GM21786 (cell line): ENCODE data around the gene GRWD1.
"Not testable (repeated sequence)": the region's sequence is repeated elsewhere in the genome, so short reads cannot be mapped to it uniquely, and the experiment has no call there.

Source experiments
- ATAC-seq: cut with Tn5 transposase; IDR thresholded peaks from one replicate; pipeline ENCODE4 v1.9.1; 2021; ENCODE audit not compliant: unreplicated experiment

The GRWD1 gene

DNA sequence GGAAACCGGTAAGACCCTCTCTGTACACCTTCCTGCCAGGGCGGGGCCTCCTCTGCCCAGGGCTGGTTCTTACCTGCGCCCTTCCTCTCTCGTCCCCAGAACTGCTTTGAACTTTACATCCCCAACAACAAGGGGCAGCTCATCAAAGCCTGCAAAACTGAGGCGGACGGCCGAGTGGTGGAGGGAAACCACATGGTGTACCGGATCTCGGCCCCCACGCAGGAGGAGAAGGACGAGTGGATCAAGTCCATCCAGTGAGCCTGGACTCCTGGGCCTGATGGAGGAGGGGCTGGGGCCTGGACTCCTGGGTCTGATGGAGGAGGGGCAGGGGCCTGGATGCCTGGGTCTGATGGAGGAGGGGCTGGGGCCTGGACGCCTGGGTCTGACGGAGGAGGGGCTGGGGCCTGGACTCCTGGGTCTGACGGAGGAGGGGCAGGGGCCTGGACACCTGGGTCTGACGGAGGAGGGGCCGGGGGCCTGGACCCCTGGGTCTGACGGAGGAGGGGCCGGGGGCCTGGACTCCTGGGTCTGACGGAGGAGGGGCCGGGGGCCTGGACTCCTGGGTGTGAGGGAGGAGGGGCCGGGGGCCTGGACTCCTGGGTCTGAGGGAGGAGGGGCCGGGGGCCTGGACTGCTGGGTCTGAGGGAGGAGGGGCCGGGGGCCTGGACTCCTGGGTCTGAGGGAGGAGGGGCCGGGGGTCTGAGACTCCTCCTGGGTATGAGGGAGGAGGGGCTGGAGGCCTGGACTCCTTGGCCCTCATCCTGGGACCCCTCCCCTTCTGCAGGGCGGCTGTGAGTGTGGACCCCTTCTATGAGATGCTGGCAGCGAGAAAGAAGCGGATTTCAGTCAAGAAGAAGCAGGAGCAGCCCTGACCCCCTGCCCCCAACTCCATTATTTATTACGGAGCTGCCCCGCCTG is 32.8 kb downstream of the GRWD1 start:
- no peak for ATAC-seq

DNA sequence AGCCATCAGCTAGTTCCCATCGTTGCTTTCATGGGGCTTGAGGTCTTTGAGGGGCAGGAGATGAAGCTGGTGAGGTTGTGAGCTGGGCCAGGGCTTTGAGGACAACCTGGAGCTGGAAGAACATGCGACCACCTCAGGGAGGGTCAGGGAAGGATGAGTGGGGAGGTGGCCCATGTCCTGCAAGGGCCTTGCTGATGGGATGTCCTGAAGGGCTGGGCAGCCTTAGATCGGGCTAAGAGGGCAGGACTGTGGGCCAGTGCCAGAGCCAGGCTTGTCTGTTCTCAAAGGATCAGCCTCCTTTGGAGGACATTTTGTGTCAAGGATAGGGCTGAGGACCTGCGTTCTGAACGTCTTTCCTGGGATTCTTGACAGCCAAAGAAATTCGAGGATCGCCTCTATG is 33.9 kb downstream of the GRWD1 start:
- ATAC-seq = no peak

DNA sequence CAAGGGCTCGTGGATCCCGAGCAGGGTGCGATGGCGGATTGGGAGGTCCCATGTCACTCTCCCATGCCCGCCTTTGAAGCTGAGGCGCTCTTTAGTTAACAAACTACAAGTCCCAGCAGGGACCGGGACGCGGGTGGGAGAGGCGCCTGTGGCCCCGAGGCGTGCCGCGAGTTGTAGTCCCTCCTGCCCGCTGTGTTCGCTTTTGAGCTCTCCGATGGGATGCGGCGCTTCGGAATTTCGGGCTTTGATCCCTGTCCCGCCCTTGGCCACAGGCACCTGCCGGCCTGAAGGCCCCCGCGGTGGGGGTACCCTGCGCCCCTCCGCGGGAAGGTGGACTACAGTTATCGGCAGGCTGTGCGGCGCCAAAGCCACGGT is 34.4 kb downstream of the GRWD1 start:
- ATAC-seq = no peak

DNA sequence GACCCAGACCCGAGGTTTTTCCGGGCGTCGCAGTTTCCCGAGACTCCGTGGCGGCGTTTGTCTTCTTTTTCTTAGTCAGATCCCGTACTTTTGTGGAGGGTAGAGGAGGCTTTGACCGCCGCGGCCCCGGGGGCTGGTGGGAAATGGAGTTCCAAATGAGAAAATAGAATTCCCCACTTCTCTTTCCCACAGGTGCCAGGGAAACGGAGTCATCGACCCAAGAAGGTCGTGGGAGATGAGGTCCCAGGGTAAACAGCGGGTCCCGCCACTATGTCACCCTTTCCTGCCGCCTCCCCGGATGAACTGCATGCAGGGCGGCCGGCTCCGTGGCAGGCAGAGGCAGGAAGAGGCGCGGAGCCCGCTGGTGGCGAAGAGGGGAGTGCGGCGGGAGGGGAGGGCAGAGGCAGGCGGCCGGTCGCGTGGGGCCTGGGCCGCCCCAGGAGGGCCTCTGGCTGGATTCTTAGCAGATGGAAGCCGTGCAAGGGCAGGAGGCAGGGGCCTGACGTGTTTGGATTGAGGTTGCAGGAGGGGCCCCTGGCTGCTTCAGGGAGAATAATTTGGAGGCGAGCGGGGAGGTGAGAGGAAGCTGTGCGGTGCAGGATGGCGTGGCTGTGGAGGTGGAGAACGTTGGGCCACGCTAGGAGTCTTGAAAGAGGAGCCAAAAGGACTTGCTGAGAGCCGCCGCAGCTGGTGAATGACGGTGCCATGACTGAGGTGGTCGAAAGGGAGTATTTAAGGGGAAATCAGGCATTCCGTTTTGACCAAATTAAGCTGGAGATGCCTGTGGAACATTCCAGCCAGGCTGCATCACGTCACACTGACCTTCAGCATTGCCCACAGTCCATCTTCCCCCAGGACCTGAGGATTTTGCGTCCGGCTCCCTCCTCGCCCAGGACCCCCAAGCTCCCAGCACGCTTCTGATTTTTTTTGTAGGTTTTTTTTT is 35.0 kb downstream of the GRWD1 start:
- ATAC-seq = no peak

DNA sequence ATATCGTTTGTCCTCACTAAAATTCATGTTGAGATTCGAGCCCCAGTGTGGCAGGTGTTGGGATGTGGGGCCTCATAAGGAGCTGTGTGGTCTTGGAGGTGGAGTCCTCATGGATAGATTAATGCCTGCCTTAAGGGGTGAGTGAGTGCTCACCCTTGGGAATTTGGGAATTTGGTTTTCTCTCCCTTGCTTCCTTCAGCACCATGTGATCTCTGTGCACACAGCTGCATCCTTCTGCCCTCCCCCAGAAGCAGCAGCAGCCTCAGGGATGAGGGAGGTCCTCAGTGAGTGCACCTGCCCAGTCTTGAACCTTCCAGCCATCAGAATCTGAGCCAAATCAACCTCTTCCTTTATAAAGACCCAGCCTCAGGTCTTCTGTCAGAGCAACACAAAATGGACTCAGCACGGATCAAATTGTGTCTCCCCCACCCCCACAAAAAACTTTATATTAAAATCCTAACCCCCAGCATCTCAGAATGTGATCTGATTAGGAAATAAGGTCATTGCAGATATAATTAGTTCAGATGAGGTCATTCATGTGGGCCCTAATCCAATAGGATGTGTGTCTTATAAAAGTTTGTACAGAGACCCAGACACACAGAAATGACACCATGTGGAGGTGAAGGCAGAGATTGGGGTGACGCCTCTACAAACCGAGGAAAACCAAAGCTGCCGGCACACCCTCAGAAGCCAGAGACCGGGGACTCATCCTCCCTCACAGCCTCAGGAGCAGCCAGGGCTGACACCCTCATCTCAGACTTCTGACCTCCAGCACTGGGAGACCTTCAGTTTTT is 36.3 kb downstream of the GRWD1 start:
- no peak for ATAC-seq

DNA sequence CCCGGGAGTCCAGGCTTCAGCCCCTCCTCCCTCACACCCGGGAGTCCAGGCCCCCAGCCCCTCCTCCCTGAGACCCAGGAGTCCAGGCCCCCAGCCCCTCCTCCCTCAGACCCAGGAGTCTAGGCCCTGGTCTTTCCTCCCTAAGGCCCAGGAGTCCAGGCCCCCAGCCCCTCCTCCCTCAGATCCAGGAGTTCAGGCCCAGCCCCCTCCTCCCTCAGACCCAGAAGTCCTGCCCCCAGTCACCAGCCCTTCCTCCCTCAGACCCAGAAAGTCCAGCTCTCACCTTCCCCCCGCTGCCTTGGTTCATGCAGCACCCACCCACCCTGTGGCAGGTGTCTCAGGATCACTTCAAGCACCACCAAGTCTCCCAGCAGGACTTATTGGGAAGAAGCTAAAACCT is 37.5 kb downstream of the GRWD1 start:
- ATAC-seq = no peak

DNA sequence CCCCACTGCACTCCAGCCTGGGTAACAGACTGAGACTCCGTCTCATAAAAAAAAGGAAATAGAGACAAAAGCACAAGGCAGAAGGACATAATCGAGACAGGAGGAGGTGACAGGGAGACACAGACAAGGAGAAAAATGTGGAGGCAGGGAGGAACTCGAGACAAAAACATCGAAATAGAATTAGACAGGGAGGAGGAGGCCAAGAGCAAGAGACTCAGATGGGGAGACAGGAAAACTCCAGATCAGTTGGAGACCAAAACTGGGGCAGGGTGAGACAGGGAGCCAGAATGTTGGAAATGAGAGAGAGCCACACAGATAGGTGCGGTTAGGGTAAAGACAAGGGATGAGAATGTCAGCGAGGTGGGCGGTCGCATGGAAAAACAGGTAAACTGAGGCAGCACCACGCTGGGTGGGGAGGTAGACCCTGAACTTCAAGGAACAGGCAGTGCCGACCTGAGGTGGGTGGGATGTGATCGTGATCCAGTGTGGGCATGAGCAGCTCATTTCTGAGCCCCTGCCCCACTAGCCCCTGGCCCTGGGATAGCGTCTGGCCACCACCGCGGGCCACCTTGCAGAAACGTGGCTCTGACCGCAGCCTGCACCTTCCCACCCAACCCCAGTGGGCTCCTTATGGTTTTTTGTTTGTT is 38.6 kb downstream of the GRWD1 start:
- no peak for ATAC-seq

DNA sequence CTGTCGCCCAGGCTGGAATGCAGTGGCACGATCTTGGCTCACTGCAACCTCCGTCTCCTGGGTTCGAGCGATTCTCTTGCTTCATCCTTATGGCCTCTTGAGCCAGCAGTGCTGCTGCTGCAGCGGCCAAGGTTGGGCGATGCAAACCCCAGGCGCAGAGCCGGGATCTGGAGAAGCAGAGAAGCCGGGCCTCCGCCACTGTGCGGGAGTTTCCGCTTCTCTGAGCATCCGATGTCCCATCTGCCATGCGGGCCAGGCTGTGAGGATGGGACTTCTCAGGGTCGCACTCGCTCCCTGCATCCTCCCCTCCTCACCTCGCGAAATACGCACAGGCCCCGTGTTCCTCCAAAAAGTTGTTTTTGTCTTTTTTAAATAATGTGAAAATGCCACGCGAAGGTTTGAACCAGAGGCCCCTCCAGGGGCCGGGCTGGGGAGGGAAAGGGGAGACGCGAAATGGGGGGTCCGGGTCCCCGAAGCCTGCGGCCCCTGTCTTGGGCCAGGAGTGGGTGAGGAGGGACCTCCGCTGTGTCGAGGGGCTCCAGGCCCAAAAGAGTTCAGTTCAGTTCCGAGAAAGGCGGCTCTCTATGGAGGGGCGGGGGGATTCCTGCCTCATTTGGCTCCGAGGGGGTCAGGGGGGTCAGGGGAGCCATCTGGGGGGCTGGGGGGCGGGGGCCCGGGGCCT is 39.3 kb downstream of the GRWD1 start:
- no peak for ATAC-seq

DNA sequence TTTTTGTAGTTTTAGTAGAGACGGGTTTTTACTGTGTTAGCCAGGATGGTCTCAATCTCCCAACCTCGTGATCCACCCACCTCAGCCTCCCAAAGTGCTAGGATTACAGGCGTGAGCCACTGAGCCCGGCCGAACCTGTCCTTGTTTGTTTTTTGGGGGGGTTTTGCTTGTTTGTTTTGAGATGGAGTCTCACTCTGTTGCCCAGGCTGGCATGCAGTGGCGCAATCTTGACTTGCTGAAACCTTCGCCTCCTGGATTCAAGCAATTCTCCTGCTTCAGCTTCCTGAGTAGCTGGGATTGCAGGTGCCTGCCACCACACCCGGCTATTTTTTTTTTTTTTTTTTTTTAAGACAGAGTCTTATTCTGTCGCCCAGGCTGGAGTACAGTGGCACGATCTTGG is 40.9 kb downstream of the GRWD1 start:
- not testable (repeated sequence) for ATAC-seq

DNA sequence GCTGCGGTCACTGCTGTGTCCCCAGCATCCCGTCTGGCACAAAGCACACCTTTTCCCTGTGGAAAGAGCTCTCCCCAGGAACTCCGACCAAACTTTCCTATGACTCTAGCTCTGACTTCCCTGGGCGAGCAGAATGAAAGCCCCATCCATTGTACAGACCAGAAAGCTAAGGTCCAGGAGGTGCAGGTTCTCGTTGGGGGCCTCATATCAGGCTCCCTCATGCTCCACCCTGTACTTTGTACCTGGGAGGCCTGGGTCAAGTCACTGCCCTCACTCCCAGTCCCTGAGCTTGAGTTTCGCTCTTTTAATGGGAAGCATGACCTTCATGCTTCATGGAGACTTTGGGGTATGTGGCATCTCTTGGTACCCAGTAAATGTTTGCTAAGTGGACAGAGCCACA is 41.8 kb downstream of the GRWD1 start:
- no peak for ATAC-seq

DNA sequence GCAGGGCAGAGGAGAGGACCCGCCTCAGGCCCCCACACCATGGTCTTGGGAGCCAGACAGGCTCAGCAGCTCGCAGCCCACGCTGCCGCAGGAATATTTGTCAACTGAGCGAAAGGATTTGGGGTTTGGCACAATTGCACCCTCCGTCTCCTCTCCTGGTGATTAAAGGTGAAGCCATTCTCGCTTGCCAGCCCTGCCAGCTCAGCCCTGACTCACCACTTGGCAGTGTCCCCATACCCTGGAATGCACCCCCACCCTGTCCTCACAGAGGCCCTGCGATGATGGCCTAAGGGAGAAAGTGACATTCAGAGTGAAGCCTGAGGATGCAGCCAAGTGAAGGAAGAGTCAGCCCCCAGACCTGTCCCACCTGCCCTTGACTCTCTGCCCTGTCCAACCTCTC is 42.2 kb downstream of the GRWD1 start:
- ATAC-seq = no peak

DNA sequence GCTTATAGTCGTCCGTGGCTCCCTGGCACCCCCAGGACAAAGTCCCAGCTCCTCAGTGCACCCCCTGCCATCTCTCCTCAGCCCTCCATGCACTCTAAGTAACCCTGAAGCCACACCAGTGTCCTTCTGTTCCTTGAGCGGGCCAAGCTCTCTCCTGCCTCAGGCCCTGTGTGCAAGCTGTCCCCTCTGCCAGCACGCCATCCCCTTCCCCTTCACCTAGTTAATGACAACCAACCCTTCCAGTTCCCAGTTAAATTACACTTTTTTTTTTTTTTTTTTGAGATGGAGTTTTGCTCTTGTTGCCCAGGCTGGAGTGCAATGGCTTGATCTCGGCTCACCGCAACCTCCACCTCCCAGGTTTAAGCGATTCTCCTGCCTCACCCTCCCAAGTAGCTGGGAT is 42.7 kb downstream of the GRWD1 start:
- not testable (repeated sequence) for ATAC-seq

DNA sequence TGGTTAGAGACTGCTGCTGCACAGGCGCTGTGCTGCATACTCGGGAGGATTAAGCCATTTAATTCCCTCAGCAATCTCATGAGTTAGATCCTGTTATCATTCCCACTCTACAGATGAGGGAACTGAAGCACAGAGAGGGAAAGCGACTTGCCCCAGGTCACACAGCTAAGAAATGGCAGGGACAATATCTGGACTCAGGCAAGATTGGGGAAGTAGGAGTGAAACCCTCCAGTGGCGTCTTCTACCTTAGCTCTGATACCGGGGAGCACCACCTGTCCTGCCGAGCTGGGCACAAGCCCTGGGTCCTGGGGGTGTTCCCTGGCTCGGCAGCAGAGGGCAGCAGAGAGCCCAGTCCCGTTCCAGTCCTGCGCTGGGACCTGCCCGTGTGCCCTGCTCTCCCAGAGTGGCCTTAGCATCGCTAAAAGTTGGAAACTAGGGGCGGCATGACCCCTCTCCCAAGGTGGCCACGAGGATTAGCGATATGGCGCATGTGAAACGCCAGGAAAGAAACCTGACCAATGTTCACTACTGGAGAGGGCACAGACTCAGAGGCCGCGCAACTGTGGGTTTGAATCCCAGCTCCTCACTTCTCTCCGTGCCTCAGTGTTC is 43.9 kb downstream of the GRWD1 start:
- ATAC-seq = no peak

DNA sequence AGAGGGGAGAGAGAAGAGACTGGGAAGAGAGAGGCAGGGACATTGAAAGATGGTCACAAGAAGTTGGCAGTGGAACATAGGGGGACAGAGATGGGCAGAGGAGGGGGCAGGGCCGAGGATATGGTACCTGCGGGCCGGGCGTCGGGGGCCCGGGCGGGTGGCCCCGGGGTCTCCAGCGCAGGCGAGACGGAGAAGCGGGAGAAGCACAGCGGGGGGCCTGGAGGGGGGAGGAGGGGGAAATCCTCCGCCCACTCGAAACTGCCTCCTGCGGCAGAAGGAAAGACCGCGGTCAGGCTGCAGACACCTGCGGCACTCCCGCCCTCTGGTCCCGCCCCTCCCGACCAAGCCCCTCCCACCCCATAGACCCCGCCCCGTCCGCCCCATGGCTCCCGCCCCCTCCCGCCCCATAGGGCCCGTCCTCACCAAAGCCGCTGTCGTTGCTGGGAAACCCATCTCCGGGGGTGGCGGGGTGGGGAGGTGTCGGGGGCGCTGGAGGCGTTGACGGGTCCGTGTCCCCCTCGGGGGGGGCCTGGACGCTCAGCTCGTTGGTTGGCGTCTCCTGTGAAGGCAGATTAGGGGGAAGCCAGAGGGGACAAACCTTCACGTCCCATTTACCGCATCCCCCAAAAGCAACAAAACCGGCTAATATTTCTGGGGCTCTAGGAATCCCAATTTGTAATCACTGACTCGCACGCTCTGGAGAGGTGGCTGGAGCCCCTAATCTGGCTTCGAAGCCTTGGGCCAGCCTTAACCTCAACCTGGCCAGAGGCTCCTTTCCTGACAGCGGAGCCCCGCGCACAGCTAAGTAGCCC is 45.4 kb downstream of the GRWD1 start:
- no peak for ATAC-seq

DNA sequence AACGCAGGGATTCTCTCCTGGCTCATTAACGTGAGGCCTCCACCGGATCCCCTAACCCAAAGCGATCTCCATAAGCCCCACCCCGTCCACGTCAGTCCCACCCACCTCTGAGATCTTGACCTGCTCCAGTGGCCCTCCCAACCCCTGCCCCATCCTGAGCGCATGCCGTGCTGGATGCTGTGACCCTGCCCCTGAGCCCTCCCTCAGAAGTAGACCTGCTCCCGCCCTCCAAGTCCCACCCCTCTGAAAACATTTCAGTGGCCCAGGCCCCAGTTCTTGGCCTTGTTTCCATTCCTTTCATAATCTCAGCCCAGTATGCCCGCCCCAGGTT is 46.0 kb downstream of the GRWD1 start:
- ATAC-seq = no peak

DNA sequence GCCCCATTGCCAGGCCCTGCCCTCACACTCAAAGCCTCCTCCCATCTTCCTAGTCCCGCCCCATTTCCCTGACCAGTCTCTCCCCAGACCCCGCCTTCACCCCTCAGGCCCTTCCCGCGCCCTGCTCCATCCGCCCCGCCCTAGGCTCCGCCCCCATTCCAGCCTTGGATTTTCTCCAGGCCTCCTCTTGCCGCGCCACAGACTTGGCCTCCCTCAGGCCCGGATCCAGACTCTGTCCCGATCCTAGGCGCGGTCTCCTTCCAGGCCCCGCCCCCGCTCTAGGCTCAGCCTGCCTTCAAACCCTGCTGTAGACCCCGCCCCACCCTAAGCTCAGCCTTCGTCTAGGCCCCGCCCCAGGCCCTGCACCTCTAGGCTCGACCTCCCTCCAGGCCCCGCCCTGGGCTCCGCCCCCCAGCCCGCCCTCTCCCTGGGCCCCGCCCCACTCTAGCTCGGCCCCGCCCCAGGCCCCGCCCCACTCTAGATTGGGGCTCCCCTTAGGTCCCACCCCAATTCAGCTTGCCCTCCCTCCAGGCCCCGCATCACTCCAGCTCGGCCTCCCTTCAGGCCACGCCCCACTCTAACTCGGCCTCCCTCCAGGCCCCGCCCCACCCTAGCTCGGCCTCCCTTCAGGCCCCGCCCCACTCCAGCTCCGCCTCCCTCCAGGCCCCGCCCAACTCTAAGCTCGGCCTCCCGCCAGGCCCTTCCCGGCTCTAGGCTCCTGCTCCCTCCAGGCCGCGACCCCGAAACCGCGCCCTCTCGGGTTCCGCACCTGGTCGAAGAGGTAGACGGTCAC is 47.3 kb downstream of the GRWD1 start:
- peak; percentile 69 for ATAC-seq

DNA sequence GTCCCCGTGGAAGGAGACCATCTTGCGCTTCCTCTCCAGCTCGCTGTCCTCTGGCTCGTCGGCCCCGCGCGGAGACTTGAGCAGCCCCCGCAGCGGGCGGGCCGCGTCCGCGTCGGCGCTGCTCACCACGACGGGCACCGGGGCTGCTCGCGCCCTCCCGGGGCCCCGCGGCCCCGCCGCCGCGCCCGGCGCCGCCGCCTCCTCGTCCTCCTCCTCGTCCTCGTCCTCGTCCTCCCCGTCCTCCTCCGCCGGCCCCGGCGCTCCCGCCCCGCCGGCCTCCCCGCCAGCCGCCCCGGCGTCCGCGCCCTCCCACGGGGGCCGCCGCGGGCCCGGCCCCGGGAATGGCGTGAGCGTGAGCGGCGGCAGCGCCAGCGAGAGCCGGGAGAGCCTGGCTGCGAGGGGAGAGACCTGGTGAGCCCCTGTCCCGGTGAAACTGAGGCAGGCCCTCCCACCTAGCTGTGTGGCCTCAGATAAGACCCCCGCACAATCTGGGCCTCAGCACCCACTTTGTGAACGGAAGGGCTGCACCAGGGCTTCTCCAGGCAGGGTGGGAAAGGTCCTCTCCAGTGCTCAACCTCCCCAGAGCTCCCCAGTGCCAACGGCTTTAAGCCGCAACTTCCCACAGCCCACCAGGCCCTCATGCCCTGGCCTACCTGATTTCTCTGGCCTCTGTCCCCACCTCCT is 48.1 kb downstream of the GRWD1 start:
- ATAC-seq = no peak

DNA sequence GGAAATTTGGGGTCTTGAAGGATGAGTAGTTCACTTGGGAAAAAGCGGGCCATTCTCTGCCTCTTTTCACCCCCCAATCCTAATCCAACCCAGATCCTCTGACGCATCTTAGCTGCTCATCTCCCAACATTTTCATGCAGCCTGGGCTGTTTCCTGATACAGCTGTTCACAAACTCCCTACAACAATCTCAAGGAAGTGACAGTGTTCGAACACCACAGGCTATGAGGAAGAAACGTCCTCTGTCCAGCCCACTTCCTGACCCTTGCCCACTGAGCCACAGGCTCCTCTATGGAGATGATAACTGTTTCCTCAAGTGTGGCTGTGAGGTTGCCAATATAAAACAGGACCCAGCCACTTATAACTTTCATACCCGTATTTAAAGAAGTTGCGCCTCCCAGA is 49.6 kb downstream of the GRWD1 start:
- no peak for ATAC-seq
